Head of caudate nucleus (tissue), 42 donors: Measurements from ENCODE around the gene LIMD2.

Experiments used
- DNase-seq, 42 donors: peaks; one replicate each; pipeline versions ENCODE4 v3.0.0 to v3.0.0-alpha.2; 2020 to 2021; ENCODE audit warnings: mixed read lengths in 7 of 42
- intact Hi-C: fragments of 100-400 bp; cut with DNase I; formaldehyde crosslinking; loops from one replicate; pipeline ENCODE4 v1.15.0; 2022

Gene LIMD2

DNA sequence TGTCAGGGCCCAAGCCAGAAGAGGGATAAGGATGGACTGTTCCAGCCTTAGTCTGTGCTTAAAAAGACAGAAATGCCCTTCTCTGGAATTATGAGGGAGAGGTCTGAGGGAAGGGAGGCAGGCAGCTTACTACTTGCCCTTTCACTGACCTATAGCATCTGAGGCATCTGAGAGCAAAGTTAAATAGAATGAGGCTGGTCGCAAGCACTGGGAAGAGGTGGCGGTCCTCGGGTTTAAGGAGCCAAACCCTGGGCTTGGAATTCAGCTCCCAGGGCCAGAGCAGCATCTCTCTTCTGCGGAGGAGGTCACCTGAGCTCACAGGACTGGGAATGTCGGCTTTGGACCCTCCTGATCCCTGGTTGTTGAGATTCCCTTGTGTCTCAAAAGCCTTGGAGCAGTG lies 3.1 kb upstream of the LIMD2 start:
- DNase-seq = peak in 1 of 42 donors; percentile 15
- intact Hi-C loops = no loop called here

DNA sequence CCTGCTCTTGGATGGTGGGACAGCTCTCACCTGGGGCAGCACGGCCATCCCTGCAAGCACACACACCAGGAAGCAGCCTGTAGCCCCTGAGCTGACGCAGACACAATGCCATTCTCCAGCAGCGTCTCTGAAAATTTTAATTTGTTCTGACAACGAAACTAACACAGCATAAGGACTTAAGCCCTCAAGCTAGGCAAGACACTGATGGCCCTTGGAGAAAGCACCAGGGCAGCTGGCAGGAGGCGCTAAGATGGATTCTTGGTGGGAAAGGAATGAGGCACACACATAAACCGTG lies 2.7 kb upstream of the LIMD2 start:
- DNase-seq = peak in 1 of 42 donors; percentile 23
- intact Hi-C loops = no loop called here

DNA sequence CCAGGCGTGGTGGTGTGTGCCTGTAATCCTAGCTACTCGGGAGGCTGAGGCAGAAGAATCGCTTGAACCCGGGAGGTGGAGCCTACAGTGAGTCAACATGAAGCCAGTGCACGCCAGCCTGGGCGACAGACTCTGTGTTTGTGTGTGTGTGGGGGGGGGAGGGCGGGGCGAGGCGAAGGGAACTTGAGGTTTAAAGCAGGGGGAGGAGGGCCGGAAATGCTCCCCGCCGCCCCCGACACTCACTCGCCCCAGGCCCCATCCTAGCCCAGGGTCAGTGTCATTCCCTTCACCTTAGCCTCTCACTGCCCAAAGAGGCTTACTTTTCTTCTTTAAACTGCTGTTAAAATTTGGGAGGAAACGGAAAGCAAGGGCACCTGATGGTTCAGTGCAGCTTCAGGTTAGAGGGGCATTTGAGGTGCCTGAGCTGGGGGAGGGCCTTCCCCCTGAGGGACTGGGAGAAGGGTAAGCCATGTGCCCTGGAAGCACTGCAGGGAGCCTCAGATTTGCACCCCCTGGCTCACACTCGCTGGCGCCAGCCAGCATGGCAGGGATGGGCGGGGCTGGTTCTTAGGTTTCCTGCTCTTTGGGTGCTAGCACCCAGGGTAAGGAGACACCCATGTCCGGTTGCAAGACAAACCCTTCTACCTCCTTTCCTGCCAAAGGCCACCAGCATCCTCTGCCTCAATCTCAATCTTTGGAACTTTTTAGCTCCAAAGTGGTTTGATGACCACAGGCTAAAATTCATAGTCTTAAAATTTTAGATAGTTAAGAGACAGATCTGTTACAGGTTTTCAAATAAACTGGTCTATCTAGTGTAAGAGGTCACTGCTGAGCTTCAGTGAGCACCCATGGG lies 2.2 kb upstream of the LIMD2 start:
- intact Hi-C loops = no loop called here
- DNase-seq = peak in 18 of 42 donors; percentile 15 to 73 (median 49)

DNA sequence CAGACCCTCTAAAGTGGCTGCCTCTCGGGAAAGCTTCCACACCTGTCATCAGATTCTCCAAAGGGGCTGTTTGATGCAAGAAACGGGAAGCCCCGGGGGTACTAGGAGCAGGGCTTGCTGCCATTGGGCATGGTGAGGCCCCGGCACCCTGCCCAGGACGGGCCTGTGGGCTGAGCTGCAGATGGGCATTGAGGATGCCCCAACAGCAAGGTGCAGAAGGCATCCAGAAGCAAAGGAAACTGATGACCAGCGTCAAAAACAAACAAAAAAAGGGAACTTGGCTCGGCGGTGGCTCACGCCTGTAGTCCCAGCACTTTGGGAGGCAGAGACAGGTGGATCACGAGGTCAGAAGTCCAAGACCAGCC lies 1.5 kb upstream of the LIMD2 start:
- intact Hi-C loops = no loop called here
- DNase-seq = no peak

DNA sequence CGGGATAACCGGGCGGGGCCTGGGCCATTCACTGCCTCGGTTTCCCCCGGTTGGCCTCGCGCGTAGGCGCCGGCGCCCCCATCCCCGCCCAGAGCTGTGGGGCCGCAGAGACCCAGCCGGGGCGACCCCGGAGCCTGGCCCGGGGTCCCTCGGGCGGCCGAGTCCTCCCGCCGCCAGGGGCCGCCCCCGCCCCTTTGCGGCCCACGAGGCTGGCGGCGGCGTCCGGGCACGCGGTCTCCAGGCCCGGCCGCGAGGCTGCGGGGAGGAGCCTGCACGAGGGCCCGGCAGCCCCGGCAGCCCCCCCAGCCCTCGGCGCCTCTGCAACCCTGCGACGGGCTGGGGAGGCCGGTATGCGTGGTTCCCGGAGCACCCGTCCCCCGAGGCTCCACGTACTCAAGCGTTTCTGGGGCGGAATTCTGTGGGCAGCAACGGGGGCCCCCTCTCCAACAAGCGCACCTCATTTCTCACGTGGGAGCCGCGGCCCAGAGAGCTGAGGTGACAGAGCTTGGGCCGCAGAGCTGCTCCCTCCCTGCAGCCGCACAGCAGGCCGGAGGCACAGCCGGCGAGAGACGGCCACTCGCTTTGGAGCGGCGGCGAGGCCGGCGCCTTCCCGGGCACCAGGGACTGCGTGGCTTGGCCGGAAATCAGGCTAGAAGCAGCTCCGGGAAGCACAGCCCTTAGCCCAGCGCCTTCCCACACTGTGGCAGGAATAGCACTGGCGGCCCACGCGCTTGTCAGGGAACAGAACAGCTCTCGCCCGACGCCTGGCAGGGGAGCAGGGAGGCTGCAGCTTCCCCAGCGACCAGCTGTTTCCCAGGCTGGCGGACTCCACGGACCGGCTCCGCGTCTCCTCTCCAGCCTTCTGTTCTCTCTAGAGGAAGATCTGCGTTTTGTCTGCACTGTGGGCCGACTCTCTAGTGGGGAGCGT lies 867 bp upstream of the LIMD2 start:
- peak; percentile 58 to 95 (median 84) for DNase-seq
- intact Hi-C loops = no loop called here

DNA sequence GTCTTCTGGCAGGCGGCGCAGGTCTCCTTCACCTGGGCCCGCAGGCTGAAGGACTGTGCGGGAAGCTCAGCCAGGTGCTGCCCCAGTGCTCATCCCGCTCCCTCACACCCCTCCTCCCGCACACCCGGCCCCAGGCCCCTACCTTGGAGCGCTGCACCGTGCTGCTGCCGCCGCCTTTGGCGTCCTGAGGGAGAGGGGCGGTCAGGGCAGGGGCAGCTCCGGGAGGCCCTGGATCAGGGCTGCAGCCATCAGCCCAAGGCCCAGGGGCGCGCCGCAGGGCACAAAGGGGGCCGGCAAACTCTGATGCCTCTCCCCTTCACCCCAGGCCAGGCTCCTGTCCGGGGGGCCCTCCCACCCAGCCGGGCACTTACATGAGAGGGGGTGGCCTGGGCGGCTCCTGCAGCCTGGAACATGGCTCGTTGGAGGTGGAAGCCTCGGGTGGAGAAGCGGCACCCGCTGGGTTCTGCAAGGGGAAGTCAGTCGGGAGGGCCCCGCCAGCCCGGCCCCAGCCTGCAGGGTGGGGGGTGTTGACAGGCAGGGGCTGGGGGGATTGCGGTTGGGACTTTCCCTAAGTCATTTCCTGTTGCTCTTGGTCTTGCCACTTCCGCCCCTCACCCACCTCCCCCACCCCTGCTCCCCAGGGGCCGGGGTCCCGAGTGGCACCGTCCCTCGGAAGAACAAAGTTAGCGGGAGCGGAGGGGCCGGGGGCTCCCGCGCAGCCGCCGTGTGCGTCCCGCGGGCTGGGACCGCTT lies 863 bp downstream of the LIMD2 start:
- intact Hi-C loops = loop anchor here (10.0 kb wide), 1 partner anchor 74 kb away; the partner anchor contains the start of gene MAP3K3

DNA sequence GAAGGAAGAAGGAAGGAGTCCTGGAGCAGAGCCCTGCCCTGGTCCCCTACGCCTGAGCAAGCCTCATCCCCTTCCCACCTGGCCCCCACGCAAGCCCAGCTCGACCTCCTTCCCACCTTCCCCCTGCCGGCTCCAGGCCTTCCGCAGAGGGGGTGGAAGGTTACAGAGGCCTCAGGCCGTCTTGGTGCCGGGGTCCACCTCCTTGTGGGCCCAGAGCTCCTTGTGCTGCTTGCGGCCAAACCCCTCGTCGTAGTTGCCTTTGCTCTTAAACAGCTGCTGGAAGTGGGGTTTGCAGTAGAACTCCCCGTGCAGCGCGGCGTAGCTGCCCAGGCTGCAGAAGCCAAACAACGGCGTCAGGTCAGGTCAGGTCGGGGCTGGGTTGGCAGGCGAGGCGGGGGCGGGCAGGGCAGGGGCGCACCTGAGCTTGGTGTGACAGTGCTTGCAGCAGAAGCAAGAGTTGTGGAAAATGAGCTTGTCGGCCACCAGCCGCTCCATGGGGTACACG lies 1.5 kb downstream of the LIMD2 start:
- intact Hi-C loops = loop anchor here (10.0 kb wide), 1 partner anchor 74 kb away; the partner anchor contains the start of gene MAP3K3

More for the DNA sequence above, 863 bp downstream of the LIMD2 start:
- DNase-seq = peak in 20 of 42 donors; percentile 23 to 70 (median 52)

DNA sequence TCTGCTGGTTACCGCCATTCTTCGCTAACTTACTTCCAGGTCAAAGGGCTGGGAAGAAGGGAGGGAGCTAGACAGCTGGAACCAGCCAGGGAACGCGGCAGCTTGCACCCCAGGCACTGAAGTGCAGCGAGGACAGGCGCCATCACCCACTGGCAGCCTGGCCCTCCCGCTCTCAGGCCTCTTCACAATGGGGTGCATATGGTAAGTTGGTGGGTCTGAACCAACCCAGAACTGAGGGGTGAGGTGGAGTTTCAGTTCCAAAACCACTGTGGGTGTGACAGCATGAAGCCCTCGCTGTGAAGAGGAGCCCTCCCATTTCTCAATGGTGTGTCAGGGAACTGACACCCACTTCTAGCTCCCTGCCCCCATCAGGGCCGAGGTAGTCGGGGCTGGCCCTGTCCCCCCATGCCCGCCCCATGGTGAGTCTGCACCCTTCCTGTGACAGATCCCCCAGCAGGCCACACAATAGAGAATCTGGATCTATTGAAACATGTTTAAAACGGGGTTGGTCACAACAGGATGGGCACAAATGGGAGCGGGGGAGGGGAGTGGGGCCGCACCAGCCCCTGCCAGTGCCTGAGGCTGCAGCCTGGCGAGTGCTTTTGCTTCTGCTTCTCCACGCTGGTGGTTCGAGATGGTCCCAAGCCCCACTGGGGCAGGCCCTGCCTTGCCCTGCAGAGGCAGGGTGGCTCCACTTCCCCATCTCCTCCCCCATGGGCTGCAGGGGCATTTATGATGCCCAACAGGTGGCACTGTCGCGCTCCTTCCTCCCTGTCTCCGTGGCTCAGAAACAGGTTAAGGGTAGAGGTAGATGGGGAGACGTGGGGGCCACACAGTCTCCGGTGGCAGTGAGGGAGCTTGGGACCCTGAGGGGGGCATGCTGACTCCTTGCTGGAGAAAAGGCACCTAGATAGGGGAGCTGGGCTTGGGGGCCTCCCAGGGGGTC lies 2.3 kb downstream of the LIMD2 start:
- intact Hi-C loops = loop anchor here (10.0 kb wide), 1 partner anchor 73 kb away; the partner anchor contains the start of gene MAP3K3
- DNase-seq = peak in 22 of 42 donors; percentile 32 to 62 (median 46)

More for the DNA sequence above, 1.5 kb downstream of the LIMD2 start:
- DNase-seq = peak in 3 of 42 donors; percentile 20 to 32 (median 25)

DNA sequence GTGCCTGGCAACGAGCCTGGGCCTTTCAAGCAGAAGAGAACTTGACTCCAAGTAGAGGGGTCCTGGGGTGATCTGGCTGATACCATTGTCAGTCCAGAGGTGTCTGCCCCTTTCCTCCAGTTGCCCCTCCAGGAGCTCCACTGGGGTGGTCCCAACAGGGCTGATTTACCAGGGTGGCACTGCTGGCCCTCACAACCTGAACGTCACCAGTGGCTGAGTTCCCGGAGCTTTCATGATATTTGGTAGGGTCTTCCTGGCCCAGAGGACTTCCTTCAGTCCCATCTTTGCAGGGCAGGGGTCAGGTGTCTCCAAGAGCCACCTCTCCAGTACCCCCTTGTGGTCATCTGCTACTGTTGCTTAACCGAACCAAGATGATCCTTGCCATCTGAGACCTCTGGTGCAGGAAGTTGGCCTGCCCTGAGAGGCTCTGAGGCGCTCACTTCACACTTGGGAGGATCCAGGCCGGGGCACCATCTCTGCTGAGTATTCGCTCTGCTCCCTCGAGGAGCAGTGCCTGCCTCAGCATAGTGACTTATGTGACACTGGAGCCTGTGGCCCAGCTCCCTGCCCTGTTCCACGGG lies 3.5 kb downstream of the LIMD2 start:
- peak in 6 of 42 donors; percentile 15 to 56 (median 28) for DNase-seq
- intact Hi-C loops = loop anchor here (10.0 kb wide), 1 partner anchor 72 kb away; the partner anchor contains the start of gene MAP3K3

DNA sequence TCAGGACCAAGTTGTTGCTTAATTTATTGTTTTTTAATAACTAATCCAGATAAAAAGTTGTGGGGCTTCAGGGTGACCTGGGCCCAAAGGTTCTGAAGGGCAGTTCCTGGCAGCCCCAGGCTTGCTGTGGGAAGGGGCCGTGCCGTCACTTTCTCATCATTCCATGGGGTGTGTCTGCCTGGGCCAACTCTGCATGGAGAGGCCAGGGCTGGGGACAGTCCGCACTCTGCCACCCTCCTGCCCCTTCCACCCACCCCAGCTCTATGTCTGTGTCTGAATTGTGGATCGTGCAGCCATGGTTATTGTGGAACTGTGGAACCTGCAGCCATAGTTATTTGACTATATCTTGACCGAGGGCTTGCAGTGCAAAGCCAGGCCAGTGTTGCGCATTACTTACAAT lies 4.0 kb downstream of the LIMD2 start:
- no peak for DNase-seq
- intact Hi-C loops = loop anchor here (10.0 kb wide), 1 partner anchor 71 kb away; the partner anchor contains the start of gene MAP3K3

DNA sequence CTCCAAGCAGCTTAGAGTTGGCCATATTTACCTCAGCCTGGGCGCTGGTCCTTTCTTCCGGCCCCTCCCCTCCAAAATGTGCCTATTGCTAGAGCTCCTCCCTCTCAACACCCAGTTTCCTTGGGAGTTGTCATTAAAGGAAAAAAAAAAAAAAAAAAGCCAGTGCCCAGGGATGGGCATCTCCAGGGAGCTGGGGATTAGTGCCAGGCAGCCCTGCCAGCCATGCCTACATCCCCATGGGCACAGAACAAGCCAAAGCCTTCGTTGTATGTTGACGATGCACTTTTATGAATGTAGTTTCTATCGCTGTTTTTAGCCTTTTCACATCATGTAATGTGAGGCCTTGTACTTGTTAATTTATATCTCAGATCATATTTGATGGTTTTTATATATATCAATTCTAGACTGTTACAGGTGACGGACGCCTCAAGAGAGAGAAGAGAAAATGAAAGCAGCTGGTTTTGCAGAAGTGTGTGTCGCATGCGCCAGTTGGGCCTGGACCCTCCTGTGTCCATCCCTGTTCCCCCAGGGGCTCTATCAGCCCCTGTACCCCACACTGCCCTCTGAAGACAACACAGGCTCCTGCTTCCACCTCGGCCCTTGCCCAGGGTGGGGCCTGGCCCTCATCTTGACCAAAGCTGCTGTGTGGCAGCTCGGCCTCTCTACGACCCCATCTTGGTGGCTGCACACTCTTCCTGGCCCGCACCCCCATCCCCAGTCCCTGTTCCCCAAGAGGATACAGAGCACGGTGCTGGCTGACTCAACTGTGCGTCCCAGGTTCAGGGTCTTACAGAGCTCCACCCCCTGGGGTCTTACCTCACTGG lies 4.8 kb downstream of the LIMD2 start:
- no peak for DNase-seq
- intact Hi-C loops = loop anchor here (10.0 kb wide), 1 partner anchor 70 kb away; the partner anchor contains the start of gene MAP3K3

DNA sequence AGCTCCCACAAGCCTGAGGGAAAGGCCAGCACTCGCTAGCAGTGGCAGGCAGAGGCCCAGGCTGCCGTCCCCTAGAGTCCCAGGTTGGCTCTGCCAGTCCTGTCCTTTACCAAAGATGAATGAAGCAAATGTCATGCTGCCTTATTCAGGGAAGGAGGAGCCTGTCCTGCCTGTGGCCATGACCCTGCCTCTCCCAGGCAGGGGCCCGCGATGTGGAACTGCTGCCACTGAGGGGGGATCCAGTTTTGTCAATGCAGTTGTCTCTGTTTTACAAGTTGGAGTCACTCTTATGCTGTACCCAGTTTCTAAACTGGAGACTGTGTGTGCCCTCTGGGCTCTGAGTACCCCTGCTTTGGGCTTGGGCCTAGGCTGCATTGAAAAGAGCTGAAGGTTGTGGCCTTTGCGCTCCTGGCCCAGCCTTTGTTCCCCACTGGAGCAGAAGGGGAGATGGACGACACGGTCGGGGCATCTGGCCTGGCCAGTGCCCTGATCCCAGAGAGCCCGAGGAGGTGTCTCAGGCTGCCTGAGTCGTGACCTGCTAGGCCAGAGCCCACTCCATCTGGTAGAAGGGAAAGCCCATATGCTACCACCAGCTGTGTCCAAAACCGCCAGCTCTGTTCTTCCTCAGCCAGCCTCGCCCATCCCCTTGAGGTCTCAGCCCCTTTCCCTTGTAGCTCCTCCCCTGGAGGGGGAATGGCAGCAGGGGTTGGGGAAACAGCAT lies 5.5 kb downstream of the LIMD2 start:
- intact Hi-C loops = loop anchor here (10.0 kb wide), 1 partner anchor 70 kb away; the partner anchor contains the start of gene MAP3K3
- DNase-seq = no peak

DNA sequence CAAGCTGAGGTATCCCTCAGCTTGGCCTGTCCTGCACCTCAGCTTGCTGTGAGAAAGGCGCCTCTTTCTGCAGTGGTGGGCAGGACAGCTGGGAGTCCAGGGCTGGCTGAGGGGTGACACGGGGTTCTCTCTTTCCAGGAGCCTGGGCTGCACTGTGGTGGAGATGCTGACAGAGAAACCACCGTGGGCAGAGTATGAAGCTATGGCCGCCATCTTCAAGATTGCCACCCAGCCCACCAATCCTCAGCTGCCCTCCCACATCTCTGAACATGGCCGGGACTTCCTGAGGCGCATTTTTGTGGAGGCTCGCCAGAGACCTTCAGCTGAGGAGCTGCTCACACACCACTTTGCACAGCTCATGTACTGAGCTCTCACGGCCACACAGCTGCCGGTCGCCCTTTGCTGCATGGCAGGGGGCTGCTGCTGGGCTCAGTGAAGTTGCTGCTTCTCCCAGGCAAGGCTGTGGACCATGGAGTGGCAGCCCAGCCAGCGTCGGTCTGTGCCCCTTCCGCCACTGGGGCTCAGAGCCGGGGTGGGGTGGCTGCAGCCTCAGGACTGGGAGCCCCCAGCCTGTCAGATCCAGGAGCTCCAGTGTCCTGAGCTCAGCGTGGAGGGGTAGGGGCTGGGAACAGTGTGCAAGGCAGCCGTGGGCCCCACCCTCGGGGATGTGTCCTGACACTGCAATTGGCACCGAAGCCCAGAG lies 6.4 kb downstream of the LIMD2 start:
- no peak for DNase-seq
- intact Hi-C loops = loop anchor here (10.0 kb wide), 1 partner anchor 69 kb away; the partner anchor contains the start of gene MAP3K3

DNA sequence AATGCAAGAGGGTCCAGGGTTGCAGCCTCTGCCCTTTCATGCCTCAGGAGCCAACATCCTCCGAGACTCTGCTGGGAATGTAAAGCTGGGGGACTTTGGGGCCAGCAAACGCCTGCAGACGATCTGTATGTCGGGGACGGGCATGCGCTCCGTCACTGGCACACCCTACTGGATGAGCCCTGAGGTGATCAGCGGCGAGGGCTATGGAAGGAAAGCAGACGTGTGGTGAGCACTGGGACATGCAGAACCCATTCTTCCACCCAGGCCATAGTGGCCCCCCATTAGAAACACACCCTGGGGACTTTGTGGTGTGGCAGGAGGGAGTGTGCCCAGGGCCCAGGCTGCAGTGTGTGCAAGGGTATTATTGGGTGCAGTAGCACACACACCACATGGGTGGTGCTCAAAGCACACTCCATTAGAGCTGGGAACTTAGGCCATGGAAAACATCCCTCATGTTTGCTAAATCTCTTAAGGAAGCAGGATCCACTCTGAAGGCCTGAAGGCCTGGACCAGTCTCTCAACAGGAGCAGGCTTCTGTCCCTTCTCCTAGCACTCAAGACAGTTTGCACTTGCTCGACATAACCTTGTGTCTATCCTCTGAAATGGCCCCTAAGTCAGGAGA lies 7.6 kb downstream of the LIMD2 start:
- no peak for DNase-seq
- intact Hi-C loops = loop anchor here (10.0 kb wide), 1 partner anchor 68 kb away; the partner anchor contains the start of gene MAP3K3
